Pulmonary artery endothelial cell (primary cell): ENCODE measurements around the gene NOSIP. TPM values are rescaled to one million over a fixed set of nuclear protein-coding genes. Genes with fewer than 3 reads are reported as not detected.
"Not testable (repeated sequence)": the region's sequence is repeated elsewhere in the genome, so short reads cannot be mapped to it uniquely, and the experiment has no call there.

Experiments
- DNase-seq: peaks from one replicate; pipeline ENCODE4 v3.0.0-alpha.2; 2011; ENCODE audit warnings: low read depth, low spot score
- total RNA-seq: library from RNA; depleted of rRNA; stranded (reverse); fragments of >200 nt; gene quantifications from 2 replicates; pipeline ENCODE4 v1.2.3, GENCODE V29; 2014

The NOSIP gene
- total RNA-seq = 107 and 113 TPM in 2 replicates

- DNase-seq = peak; percentile 87
Measured at GRCh38 chr19:49580264-49581006, at the start of gene NOSIP. Gene NOSIP, minus strand, starts transcription at chr19:49580556. Its CDS starts 19,865 bp downstream, at chr19:49560691.

DNA sequence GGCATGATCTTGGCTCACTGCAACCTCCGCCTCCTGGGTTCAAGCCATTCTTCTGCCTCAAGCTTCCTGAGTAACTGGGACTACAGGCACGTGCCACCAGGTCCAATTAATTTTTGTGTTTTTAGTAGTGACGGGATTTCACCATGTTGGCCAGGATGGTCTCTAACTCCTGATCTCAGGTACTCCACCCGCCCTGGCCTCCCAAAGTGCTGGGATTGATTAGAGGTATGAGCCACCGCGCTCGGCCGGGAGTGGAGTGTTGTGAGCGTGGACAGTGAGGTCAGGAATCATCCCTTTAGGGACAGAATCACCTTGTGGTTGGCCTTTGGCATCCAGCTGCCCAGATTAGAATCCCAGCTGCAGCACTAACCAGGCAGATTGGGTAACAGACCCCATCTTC lies 49.3 kb upstream of the NOSIP start:
- no peak for DNase-seq

- no peak for DNase-seq
Measured at GRCh38 chr19:49626226-49626625, 45.9 kb upstream of the NOSIP start.

- DNase-seq = no peak
Measured at GRCh38 chr19:49624967-49625910, 44.9 kb upstream of the NOSIP start.

DNA sequence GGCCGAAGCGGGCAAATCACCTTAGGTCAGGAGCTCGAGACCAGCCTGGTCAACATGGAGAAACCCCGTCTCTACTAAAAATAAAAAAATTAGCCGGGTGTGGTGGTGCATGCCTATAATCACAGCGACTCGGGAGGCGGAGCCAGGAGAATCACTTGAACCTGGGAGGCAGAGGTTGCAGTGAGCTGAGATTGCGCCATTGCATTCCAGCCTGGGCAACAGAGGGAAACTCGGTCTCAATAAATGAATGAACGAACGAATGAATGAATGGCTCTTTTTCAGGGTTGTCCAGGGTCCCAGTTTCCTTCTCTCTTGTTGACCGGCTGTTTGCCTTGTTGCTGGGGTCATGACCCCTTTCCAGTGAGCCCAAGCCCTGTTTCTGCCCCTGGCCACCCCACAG lies 37.5 kb upstream of the NOSIP start:
- DNase-seq = not testable (repeated sequence)

DNA sequence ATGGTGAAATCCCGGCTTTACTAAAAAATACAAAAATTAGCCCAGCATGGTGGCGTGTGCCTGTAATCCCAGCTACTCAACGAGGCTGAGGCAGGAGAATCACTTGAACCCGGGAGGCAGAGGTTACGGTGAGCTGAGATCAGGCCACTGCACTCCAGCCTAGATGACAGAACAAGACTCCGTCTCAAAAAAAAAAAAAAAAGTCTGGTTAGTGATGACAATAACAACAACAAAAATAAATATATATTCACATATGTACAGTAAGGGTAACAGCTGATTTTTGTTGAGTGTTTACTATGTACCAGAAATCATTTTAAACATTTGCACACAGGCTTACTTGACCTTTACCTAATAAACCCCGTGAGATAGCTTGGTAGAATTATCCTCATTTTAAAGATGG lies 36.6 kb upstream of the NOSIP start:
- DNase-seq = no peak

- no peak for DNase-seq
Measured at GRCh38 chr19:49616532-49616931, 36.2 kb upstream of the NOSIP start.

DNA sequence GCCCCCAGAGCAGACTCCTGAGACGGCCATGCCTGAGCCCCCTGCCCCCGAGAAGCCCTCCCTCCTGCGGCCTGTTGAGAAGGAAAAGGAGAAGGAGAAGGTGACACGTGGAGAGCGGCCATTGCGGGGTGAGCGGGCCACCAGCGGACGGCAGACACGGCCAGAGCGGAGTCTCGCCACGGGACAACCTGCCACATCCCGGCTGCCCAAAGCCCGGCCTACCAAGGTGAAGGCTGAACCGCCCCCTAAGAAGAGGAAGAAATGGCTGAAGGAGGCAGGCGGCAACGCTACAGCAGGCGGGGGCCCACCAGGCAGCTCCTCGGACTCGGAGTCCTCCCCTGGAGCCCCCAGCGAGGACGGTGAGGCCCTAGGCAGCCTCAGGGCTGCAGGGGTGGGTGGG lies 35.5 kb upstream of the NOSIP start:
- no peak for DNase-seq

DNA sequence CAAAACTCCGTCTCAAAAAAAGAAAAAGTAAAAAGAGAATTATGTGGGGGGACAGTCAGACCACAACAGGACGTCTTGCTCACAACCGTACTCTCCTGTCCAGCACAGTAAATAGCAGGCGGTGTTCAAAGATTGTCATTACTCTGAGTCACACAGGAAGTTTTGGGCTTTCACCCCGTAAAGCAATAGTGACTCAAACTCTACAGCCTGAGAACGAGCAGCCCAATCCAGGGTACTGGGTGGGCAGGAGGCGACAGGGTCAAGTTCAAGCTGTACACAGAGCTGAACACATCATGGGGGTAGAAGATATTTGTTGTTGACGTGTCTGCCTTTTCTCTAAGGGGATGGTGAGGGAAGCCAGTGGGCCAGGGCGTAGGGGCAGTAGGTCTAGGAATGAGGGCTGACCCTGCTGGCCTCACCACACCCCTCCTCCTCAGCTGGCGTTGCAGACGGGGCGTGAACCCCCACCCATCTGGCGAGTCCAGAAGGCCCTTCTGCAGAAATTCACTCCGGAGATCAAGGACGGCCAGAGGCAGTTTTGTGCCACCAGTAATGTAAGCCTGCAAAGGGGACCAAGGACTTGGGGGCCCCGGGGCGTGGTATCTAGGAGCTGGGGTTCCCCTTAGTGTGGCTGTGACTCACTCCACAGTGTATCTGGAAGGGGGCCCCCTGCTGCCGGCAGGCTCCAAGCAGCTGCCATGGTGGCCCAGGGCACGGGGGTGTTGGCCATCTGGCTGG lies 33.9 kb upstream of the NOSIP start:
- DNase-seq = peak; percentile 51

DNA sequence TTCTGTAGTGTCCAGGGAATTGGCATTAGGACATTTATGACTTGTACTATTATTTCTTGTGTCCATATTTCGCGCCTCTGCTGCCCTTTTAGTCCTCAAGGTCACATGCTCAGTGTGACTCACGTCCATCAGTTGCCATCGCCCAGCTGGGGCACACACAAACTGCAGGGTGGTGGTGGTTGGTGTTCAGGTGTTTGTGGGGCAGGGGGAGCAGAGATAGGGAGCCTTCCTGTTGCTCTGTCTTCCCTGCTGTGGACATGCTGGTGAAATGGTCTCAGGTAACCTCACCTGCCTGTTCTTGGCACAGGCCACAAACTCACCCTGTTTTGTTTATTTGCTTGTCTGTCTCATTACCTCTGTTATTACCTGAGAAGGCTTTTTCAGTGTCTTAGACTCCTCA lies 33.0 kb upstream of the NOSIP start:
- no peak for DNase-seq

- DNase-seq = no peak
Measured at GRCh38 chr19:49609499-49610092, 29.2 kb upstream of the NOSIP start.

- no peak for DNase-seq
Measured at GRCh38 chr19:49605605-49606004, 25.2 kb upstream of the NOSIP start.

GRCh38 chr19:49602806-49603205 lies 22.4 kb upstream of the NOSIP start:
- DNase-seq = no peak

DNA sequence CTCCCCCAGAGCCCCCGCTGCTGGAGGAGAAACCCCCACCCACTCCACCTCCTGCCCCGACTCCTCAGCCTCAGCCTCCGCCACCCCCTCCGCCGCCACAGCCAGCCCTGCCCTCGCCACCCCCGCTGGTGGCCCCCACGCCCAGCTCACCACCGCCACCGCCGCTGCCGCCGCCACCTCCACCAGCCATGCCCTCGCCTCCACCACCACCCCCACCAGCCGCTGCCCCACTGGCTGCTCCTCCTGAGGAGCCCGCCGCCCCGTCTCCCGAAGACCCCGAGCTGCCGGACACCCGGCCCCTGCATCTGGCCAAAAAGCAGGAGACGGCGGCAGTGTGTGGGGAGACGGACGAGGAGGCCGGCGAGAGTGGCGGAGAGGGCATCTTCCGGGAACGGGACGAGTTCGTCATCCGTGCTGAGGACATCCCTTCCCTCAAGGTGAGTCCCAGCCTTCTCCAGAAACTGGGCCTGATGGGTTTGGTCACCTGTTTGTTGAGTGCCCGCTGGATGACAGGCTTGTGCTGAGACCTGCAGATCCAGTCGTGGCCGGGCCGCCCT lies 21.2 kb upstream of the NOSIP start:
- no peak for DNase-seq

DNA sequence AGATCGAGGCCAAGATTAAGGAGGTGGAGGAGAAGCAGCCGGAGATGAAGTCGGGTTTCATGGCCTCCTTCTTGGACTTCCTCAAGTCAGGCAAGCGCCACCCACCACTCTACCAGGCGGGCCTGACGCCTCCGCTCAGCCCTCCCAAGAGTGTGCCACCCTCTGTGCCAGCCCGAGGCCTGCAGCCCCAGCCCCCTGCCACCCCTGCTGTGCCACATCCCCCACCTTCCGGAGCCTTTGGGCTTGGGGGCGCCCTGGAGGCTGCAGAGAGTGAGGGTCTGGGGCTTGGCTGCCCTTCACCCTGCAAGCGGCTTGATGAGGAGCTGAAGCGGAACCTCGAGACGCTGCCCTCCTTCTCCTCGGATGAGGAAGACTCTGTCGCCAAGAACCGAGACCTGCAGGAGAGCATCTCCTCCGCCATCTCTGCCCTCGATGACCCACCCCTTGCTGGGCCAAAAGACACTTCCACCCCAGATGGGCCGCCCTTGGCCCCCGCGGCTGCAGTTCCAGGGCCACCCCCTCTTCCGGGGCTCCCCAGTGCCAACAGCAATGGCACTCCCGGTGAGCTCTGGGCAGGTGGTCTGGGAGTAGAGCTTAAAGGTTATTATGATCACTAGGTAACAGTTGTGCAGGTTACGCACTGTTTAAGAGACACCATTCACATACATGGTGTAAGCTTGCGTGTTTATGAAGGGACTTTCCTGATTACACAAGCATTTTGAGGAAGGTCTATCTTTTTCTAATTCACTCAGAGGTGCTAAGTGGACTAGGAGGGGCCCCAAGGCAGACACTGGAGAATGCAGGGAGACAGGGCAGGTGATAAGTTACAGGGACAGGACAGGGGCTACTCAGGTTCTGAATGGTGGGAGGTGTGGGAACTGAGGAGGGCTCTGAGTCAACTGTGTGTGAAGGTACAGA lies 19.3 kb upstream of the NOSIP start:
- no peak for DNase-seq

DNA sequence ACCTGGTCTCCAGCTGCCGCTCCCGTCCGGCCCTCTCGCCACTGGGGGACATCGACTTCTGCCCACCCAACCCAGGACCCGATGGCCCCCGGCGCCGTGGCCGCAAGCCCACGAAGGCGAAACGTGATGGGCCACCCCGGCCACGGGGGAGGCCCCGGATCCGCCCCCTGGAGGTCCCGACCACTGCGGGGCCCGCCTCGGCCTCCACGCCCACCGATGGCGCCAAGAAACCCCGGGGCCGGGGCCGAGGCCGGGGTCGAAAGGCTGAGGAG lies 17.3 kb upstream of the NOSIP start:
- DNase-seq = no peak

- DNase-seq = no peak
Measured at GRCh38 chr19:49596954-49597702, 16.8 kb upstream of the NOSIP start.

DNA sequence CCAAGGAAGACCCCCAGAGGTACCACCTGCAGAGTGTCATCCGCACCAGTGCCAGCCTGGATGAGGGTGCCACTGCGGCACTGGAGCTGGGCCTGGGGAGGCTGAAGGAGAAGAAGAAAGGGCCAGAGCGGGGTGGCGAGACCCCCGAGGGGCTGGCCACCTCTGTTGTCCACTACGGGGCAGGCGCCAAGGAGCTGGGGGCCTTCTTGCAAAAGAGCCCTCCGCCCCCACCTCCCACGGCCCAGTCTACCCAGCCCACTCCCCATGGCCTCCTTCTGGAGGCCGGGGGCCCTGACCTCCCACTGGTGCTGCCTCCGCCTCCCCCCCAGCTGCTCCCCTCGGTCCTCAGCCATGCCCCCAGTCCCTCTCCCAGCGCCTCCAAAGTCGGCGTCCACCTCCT lies 16.1 kb upstream of the NOSIP start:
- DNase-seq = no peak

- no peak for DNase-seq
Measured at GRCh38 chr19:49595819-49596404, 15.6 kb upstream of the NOSIP start.
